Activated CD4-positive, alpha-beta T cell treated with anti-CD3 and anti-CD28 coated beads, Interleukin-2, Interleukin-6, amounts not matched to agents 100 ng/mL and 50 ng/mL, durations not matched to agents 16 hours and 8 hours (primary cell): Measurements from ENCODE around the gene COG7.
"Not testable (repeated sequence)": the region's sequence is repeated elsewhere in the genome, so short reads cannot be mapped to it uniquely, and the experiment has no call there.

ENCODE experiments used
- DNase-seq: peaks from one replicate; pipeline ENCODE4 v3.0.0-alpha.2; 2020

The COG7 gene

DNA sequence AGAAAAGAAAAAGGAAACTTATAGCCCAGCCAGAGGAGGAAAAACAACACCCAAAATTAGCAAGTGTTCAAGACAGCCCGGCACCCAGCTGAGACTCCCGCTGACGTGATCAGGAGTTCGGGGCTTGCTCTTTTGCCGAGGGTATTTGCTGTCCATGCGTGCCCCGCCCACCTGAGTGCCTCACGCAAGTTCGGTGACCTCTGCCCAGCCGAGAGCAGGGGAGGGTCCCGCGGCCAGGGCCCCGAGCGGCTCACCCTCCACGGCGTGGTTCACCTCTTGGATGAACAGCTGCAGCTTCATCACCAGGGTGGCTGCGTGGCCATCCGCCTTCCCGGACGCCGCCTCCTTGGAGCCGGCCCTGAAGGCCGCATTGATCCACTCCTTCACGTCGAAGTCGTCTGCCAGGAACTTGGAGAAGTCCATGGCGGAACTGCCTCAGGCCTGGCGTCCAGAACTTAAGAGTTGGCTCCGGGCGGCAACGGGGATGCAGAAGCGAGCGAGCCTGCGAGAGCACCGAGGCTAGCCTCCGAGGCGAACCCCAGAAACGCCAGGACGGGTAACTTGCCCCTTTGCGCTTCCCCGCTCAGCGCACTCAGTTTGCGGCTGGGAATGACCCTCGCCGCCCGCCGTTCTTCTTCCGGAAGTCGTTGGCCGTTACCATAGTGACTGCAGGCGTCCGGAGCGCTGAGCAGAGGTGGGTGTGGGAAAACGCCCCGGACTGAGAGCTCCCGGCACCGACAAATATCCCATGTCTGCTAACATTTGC is at the start of gene COG7:
COG7 (minus strand) TSS at position 618 of the 766 bp plus-strand sequence; CDS start at position 423, 195 bp downstream.
- peak; percentile 90 for DNase-seq

DNA sequence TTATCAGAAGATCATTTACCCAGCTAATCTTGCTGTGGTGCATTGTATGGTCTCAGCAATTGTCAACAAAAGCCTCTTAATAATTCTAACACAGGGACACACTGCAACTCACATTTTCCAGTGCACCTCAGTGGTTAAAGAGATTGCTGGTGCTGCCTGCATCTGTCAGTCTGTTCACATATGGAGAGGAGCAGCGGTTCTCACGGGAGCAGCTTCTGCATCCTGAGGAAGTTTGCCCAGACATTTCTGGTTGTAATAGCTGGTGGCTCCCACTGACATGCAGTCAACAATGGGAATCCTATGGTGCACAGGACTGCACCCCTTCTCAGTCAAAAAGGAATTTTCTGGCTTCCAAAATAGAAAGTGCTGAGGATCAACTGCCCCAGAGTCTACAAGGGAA is 49.5 kb upstream of the COG7 start:
- DNase-seq: no peak

DNA sequence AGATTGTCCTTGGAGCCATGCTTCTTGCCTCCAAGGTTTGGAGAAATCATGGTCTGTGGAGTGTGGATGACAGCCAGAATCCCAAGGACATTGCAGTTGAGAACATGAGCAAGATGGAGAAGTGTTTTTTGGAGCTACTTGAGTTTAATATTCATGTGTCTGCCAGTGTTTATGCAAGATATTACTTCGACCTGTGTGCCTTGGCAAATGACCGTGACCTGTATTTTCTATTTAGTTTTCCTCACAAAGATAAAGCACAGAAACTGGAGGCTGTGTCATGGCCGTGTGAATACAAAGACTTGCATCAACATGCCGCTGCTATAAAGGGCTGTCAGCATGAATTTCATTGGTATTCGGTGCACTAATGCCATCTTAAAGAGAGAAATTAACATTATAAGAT is 48.3 kb upstream of the COG7 start:
- no peak for DNase-seq

DNA sequence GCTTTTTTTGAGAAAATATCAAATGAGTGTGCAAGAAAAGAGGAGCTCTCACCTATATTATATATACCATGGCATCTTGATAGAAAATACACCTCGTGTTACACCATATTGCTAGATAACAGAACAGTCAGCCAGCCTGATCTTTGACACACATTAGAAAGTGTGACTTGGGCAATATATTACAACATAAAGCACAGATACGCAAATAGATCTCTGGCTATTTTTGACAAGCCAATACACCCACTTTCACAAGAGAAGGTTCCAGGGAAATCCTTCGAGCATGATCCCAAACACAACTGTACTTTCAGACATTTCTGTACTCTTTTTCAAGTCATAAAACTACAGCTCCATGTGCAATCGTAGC is 47.9 kb upstream of the COG7 start:
- DNase-seq: no peak

- DNase-seq: no peak
These were observed 47.3 kb upstream of the COG7 start for GRCh38 chr16:23500212-23500861.

DNA sequence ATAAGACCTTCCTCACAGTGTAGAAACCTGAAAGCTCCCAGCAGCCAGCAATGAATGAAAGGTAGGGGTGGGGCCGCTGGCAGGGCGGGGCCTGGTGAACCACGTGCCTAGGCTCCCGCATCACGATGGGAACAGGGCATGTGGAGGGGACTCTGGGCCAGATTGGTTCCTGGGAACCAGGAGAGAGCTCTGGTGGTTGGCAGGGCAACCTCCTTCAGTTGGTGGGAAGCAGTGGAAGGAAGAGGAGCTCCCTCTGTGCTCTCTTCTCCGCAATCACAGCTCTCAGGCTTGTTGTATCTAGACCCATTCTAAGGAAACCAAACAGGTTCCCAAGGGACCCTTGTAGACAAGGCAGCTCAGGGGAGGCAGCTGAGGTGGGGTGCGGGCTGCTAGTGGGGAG is 46.8 kb upstream of the COG7 start:
- DNase-seq: no peak

- no peak for DNase-seq
These were observed 45.9 kb upstream of the COG7 start for GRCh38 chr16:23498863-23499262.

GRCh38 chr16:23497543-23497868 is 44.5 kb upstream of the COG7 start:
- DNase-seq: no peak

DNA sequence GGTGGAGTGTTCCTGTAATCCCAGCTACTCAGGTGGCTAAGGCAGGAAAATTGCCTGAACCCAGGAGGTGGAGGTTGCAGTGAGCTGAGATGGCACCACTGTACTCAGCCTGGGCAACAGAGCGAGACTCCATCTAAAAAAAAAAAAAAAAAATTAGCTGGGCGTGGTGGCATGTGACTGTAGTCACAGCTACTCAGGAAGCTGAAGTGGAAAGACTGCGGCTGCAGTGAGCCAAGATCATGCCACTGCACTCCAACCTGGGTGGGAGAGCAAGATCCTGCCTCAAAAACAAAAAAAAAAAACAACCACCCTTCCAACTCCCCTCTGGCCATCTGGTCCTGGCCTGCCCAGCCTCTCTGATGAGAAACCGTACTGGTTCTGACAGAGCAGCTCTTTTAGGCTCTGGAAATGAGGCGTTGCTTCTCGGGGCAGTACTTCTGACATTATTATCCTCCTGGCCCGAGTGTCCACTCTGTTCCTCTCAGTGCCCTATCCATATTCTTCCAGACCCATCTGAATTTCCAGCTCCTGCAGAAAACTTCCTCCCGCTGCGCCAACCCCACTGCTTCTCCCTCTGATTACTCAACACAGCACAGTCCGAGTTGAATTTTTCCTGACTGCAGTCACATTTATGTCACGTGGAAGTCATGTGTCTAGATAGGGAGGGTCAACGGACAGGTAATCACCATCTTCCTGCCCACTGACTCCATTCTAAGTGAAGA is 44.0 kb upstream of the COG7 start:
- DNase-seq: no peak

DNA sequence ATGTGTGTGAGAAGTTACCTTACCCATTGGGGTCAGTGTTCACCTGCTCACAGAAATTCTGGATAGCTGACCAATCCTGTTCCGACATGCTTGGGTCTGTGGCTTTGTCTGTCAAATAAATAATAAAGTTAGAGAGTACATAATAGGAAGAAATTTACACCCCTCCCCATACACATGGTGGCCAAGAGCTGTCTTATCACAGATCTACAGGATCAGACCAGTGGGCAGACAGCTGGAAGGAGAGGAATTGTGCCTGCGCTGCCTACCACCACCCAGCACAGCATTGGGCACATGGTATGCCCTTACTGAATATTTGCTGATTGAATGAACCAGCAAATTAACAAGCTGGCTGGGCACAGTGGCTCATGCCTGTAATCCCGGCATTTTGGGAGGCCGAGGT is 42.7 kb upstream of the COG7 start:
- no peak for DNase-seq

DNA sequence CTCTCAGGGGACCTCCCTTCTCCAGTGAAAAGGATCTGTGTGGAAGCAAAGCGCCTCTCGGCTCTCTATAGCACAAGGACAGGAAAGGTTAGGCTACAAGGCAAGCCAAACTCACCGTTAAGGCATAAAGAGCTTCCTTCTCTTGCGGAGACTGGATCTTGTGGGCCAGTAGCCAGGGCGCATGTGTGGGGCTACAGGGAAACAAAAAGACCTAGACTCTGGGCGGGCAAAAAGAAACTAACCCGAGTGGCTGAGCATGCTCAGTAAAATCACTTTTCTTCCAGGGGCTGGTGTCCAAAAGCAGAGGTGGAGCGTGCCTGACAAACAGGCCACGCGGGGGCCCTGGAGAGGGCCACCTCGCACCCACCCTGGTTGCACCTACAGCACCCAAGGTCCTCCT is 41.2 kb upstream of the COG7 start:
- DNase-seq: no peak

DNA sequence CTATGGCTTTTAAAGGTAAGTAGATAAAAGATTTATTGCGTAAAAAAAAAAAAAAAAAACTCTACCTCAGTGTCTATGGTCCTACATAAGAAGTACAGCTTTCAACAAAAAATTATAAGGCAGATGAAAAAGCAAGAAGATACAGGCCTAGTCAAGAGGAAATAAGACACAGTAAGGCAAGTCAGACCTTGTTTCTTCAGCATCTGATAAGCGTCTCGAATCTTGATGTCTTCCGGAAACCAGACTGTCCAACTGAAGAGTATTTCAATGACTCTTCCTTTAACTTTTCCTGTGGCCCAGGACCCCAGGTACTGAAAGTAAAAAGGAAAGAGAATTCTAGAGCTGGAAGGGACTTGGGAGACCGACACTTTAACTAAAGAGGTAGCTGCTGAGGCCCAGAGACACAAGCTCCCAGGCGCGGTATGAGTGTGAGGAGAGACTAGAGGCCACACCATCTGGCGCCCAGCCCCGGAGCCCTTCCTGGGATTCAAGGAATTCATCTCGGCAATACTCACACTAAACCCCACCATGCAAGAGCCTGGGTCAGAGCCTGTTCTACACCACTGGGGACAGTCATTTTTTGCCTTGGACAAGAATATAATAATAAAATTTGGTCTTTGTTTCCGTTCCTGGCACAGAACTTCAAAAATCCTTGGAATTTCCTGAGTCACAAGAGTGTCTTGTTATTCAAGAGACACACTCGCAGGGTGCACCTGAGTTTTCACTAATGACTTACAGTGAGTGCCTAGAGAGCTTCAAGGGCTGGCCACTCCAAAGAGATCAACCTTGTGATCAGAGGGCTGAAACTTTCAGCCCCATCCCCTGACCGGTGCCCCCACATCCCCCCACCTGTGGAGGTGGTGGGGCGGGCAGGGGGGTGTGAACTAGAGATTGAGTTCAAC is 38.8 kb upstream of the COG7 start:
- DNase-seq: no peak

DNA sequence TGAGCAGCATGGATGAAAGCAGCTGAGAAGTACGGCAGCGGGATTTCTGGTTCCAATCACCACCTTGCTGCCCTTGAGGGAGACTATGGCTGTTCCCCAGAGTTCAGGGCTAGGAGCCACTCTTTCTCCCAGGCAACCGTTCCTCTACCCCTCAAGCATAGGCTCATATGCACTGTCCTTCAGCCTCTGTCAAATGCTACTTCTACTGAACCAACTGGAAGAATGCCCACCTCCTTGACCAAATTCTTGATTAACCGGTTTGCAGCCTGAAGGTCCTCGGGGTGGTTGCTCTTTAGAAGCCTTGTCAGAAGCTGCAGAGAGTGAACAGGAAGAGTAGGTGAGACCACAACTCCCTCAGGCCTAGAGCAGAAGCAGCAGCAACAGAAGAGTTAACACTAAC is 33.5 kb upstream of the COG7 start:
- no peak for DNase-seq

- no peak for DNase-seq
These were observed 32.9 kb upstream of the COG7 start for GRCh38 chr16:23485841-23486240.

- DNase-seq: no peak
These were observed 32.2 kb upstream of the COG7 start for GRCh38 chr16:23485257-23485614.

DNA sequence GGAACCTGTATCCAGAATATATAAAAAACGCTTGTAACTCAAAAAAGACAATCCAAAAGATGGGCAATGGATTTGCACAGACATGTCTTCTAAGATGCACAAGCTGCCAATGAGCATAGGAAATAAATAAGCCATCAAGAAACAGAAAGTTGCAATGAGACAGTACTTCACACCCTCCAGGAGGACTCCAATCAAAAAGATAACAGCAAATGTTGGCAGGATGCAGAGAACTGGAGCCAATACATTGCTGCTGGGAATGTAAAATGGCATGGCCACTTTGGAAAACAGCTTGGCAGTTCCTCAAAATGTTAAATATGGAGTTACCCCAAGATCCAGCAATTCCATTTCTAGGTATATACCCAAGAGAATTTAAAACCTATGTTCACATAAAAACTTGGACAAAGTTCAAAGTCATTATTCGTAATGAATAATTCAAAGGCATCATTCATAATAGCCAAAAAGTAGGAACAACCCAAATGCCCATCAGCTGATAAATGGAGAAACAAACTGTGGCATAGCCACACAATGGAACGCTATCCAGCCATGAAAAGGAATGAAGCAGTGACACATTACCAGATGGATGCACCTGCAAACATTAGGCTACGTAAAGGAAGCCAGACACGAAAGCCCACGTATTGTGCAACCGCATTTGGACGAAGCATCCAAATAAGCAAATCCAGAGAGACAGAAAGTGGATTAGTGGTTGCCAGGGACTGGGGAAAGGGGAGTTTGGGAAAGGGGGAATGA is 31.7 kb upstream of the COG7 start:
- DNase-seq: no peak

DNA sequence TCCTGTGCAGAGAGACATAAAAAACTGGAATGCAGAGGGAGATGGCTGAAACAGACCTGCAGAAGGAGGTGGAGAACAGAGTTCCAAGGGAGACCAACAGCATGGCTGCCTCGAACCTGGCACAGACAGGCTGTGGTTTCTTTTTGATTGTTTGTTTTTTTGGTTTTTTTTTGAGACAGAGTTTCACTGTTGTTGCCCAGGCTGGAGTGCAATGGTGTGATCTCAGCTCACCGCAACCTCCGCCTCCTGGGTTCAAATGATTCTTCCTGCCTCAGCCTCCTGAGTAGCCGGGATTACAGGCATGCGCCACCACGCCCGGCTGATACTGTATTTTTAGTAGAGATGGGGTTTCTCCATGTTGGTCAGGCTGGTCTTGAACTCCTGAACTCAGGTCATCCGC is 30.5 kb upstream of the COG7 start:
- DNase-seq: not testable (repeated sequence)

DNA sequence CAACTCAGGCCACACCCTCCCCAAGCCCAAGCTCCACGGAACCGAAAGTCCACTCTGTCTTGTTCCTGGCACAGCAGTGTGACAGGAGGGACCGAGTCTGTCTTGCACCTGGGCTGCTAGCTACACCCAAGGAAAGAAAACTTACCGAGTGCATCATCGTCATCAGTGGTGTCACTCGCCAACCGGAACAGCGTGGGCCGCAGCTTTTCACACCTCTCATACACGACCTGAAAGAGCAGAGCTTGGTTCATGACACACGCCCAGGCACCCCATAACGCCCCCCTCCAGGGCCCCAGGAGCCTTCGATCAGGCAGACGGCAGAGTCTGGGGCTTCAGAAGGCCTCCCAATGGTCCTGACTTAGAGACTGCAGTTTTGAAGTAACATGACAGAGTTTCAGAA is 29.8 kb upstream of the COG7 start:
- peak; percentile 5 for DNase-seq

DNA sequence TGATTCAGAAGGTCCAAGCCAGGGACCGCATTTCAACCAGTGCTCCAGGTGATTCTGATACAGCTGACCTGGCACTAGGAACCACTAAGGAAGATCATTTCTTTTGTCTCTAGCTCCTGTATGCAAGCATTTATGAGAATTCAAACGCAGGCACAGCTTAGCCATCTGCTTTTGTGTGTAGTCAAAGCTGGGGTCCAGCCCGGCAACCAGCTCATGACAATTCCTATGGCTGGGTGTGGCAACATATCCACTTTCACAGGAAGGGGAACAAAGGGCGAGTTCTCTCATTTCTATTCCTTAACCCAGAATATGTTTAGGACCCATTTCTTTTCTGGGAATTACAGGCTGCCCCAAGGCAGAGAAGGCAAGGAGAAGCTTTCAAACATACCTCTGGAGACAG is 27.3 kb upstream of the COG7 start:
- DNase-seq: no peak

GRCh38 chr16:23479138-23479537 is 26.1 kb upstream of the COG7 start:
- DNase-seq: no peak

DNA sequence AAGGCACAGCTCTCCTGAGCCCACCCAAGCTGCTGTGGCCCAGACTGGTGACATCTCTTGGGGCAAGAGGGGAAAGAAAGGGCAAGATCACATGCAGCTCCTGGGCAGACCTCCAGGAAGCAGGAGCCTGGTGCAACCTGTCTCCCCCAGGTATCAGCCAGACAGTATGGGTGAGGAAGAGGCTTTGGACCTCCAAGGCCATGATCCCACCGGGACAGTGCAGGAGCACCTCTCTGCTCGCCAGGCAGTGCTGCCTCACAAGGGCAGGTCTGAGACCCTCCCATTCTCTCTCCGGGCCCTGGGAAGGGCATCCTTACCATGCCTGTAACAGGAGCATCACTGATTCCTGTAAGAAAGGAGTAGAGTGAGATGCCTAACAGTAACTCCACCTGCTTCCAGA is 25.6 kb upstream of the COG7 start:
- no peak for DNase-seq

- DNase-seq: no peak
These were observed 23.3 kb upstream of the COG7 start for GRCh38 chr16:23476289-23476688.

- no peak for DNase-seq
These were observed 16.8 kb upstream of the COG7 start for GRCh38 chr16:23469814-23470213.
